Ovary (tissue), 3 donors: ENCODE results near the gene ZW10.

Source experiments
- CTCF ChIP-seq, 3 donors: fragments of 450-650 bp in 2 of 3; fragments of 200-600 bp in 1 of 3; IDR thresholded peaks; one replicate each; pipeline versions ENCODE4 v1.5.1 to v1.8.0; 2016 to 2022; ENCODE audit warnings: antibody characterized with exemption in 3 of 3, mild to moderate bottlenecking in 1 of 3
- POLR2A ChIP-seq: fragments of 450-650 bp; IDR thresholded peaks from one replicate; pipeline ENCODE4 v1.6.1; 2017; ENCODE audit warnings: antibody characterized with exemption, mild to moderate bottlenecking, moderate library complexity
- donor health status: DM: no; HTN: no; CAD: no.

GRCh38 chr11:113782134-113782533 lies 8.6 kb upstream of the ZW10 start:
- no peak for TF ChIP-seq POLR2A
- TF ChIP-seq CTCF (IDR thresholded peaks at IDR 0.05), result no peak
